Endodermal cell (in vitro differentiated cells): ENCODE data around the gene CFLAR. TPM values are rescaled to one million over a fixed set of nuclear protein-coding genes. Genes with fewer than 3 reads are reported as not detected.

Experiments used
- DNase-seq: peaks from one replicate; pipeline ENCODE4 v3.0.0-alpha.2; 2017
- H3K27ac ChIP-seq: 2 replicates; pipeline ENCODE4 v1.5.1; 2013; ENCODE audit warnings: mild to moderate bottlenecking, low read depth, low read length, moderate library complexity
- H3K27me3 ChIP-seq: 2 replicates; pipeline ENCODE4 v1.6.1; 2013; ENCODE audit warnings: mild to moderate bottlenecking, low read length, moderate library complexity; ENCODE audit not compliant: insufficient read depth, control insufficient read depth, poor library complexity, severe bottlenecking
- H3K36me3 ChIP-seq: 2 replicates; pipeline ENCODE4 v1.7.0; 2013; ENCODE audit warnings: mild to moderate bottlenecking, low read length, moderate library complexity; ENCODE audit not compliant: control insufficient read depth, insufficient read depth
- H3K4me1 ChIP-seq: one replicate; pipeline ENCODE4 v1.7.0; 2013; ENCODE audit warnings: low read length; ENCODE audit not compliant: control insufficient read depth, insufficient read depth
- H3K4me3 ChIP-seq: 2 replicates; pipeline ENCODE4 v1.5.1; 2013; ENCODE audit warnings: mild to moderate bottlenecking, low read length, moderate library complexity
- H3K9ac ChIP-seq: 2 replicates; pipeline ENCODE4 v1.6.1; 2013; ENCODE audit warnings: mild to moderate bottlenecking, low read length, moderate library complexity; ENCODE audit not compliant: poor library complexity, severe bottlenecking; ENCODE audit errors: extremely low read depth
- H3K9me3 ChIP-seq: 2 replicates; pipeline ENCODE4 v1.6.1; 2013; ENCODE audit warnings: mild to moderate bottlenecking, low read length, moderate library complexity; ENCODE audit not compliant: control insufficient read depth
- H3K27ac Mint-ChIP-seq: 2 replicates; pipeline ENCODE4 v1.8.0; 2020; ENCODE audit warnings: mixed read lengths
- H3K27me3 Mint-ChIP-seq: 2 replicates; pipeline ENCODE4 v1.8.0; 2021; ENCODE audit warnings: mild to moderate bottlenecking, mixed read lengths; ENCODE audit not compliant: insufficient read depth
- H3K36me3 Mint-ChIP-seq: 2 replicates; pipeline ENCODE4 v1.8.0; 2020; ENCODE audit warnings: low read depth, mixed read lengths
- H3K4me1 Mint-ChIP-seq: 2 replicates; pipeline ENCODE4 v1.8.0; 2020; ENCODE audit warnings: mixed read lengths
- H3K4me3 Mint-ChIP-seq: 2 replicates; pipeline ENCODE4 v1.8.0; 2020; ENCODE audit warnings: mild to moderate bottlenecking, moderate library complexity, mixed read lengths
- H3K9me3 Mint-ChIP-seq: 2 replicates; pipeline ENCODE4 v1.8.0; 2020; ENCODE audit warnings: mild to moderate bottlenecking, mixed read lengths
- WGBS, 2 experiments: methylation state at CpG; one replicate each; pipeline versions ENCODE4 v1.1.5 to v1.1.7; 2013; ENCODE audit warnings: missing lambda C conversion rate in 2 of 2, mixed read lengths in 1 of 2; ENCODE audit not compliant: insufficient coverage in 1 of 2, insufficient read length in 1 of 2; 5-methylcytosine and 5-hydroxymethylcytosine counted together
- total RNA-seq, 2 donors: library from RNA; stranded (reverse); fragmentation: NEBNext Ultra II Directional in 1 of 2; extraction: Animal tissue kit (Norgen Biotek cat#: 25700) in 1 of 2; gene quantifications; 2 replicates in 1 of 2; 3 replicates in 1 of 2; pipeline ENCODE4 v1.2.1, GENCODE V29; 2021
- TF ChIP-seq, protein P1 (sequence below): fragments of 200-600 bp; sonication (generic); conservative IDR thresholded peaks from 2 replicates; pipeline ENCODE4 v1.5.0; 2021; ENCODE audit warnings: antibody characterized with exemption, mild to moderate bottlenecking

The CFLAR gene
- total RNA-seq, 2 donors from 2014 or later: 168 to 197 TPM

DNA sequence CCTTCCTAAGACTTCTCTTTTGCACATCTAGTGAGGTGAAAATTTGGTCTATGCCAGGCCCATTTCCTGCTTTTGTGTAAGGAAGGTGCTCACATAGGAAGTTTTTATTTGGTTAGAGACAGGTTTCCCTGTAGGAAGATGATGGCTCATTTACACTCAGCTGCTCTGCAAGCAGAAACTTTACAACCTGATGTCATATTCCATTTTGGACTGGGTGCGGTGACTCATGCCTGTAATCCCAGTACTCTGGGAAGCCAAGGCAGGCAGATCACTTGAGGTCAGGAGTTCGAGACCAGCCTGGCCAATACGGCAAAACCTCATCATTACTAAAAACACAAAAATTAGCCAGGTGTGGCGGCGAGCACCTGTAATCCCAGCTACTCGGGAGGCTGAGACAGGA, 102.8 kb downstream of the CFLAR start:
- Histone ChIP-seq H3K9ac (no peak overlapping the region), H3K27me3 (no peaks in the 10 kb centered on the region), H3K9me3 (no peaks in the 10 kb centered on the region), H3K36me3 (no peaks in the 10 kb centered on the region), H3K4me1 (no peaks in the 10 kb centered on the region), H3K4me3 (no peak overlapping the region), H3K27ac (no peak overlapping the region)
- Mint-ChIP-seq H3K36me3 (peaks cover 9% of the 10 kb centered on the region), H3K27ac (no peak overlapping the region), H3K27me3 (no peaks in the 10 kb centered on the region), H3K4me3 (no peak overlapping the region), H3K9me3 (peaks cover 12% of the 10 kb centered on the region), H3K4me1 (peaks cover 22% of the 10 kb centered on the region)
- TF ChIP-seq, protein P1, sequence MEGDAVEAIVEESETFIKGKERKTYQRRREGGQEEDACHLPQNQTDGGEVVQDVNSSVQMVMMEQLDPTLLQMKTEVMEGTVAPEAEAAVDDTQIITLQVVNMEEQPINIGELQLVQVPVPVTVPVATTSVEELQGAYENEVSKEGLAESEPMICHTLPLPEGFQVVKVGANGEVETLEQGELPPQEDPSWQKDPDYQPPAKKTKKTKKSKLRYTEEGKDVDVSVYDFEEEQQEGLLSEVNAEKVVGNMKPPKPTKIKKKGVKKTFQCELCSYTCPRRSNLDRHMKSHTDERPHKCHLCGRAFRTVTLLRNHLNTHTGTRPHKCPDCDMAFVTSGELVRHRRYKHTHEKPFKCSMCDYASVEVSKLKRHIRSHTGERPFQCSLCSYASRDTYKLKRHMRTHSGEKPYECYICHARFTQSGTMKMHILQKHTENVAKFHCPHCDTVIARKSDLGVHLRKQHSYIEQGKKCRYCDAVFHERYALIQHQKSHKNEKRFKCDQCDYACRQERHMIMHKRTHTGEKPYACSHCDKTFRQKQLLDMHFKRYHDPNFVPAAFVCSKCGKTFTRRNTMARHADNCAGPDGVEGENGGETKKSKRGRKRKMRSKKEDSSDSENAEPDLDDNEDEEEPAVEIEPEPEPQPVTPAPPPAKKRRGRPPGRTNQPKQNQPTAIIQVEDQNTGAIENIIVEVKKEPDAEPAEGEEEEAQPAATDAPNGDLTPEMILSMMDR: no peak
- DNase-seq: no peak
- 85 to 93% methylated on average over 6 of the region's 6 CpGs for WGBS, 2 experiments

DNA sequence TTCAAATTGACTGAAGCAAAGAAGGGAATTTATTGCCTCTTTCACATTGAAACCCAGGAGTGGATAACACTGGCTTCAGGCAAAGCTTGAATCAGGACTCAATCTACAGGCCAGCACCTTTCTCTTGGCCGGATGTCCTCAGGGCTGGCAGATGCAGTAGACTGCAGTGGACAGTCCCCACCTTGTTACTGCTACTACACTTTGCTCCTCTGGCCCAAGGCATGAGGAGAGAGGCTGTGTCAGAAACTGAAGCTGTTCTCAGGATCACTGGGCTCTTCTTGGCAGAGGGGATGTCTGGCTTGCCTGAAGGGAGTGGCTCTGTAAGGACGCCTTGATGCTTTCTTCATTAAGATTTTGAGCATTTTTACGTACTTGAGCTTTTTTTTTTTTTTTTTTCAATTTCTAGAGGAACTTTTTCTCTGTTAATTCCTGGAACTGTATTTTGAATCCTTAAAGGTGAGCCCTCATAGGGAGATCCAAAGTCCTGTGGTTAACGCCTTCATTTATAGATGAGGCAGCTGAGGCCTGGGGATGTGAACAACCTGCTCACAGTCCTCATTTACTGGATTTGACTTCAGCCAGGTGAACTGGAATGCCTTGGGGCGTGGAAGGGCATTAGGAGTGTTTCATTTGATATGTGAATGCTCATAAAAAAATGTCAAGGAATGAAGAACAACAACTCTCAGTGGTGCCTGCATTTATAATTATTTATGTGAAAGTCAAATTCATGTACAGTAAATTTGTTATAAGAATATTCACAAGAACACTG, 103.5 kb downstream of the CFLAR start:
- peaks cover 22% of the 10 kb centered on the region for H3K4me1 Mint-ChIP-seq
- no peak overlapping the region for H3K27ac Mint-ChIP-seq
- no peak for DNase-seq
- H3K27ac ChIP-seq: no peak overlapping the region
- no peaks in the 10 kb centered on the region for H3K4me1 ChIP-seq
- H3K36me3 ChIP-seq: no peaks in the 10 kb centered on the region
- 92 to 98% methylated on average over 3 to 5 of the region's 5 CpGs for WGBS, 2 experiments
- TF ChIP-seq, protein P1: no peak
- H3K4me3 Mint-ChIP-seq: no peak overlapping the region
- H3K9ac ChIP-seq: no peak overlapping the region
- no peak overlapping the region for H3K4me3 ChIP-seq
- peaks cover 12% of the 10 kb centered on the region for H3K9me3 Mint-ChIP-seq
- H3K36me3 Mint-ChIP-seq: peaks cover 9% of the 10 kb centered on the region
- no peaks in the 10 kb centered on the region for H3K27me3 Mint-ChIP-seq
- H3K9me3 ChIP-seq: no peaks in the 10 kb centered on the region
- H3K27me3 ChIP-seq: no peaks in the 10 kb centered on the region

DNA sequence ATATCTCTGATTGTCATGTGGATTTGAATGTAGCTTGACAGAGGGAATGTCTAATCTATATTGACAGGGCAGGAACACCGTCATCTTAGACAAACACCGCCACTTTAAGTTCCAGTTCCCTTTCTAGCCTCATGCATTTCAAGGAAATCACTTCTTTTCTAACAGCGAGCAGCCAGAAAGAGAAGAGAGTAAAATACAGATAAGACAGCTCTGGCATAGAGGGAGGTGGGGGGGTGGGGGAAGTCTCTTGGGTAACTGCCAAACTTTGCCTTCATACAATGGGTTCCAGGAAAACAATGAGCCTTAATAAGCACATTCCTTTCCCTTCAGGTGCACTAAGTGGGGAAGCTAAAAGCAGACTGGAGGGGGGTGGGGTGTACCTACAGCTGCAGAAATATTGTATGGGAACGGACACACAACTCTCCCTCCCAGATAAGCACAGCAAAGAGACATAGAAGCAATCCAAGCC, 104.2 kb downstream of the CFLAR start:
- no peaks in the 10 kb centered on the region for H3K27me3 Mint-ChIP-seq
- H3K4me1 Mint-ChIP-seq: peaks cover 22% of the 10 kb centered on the region

More for the DNA sequence above, 104.2 kb downstream of the CFLAR start:
- Mint-ChIP-seq H3K9me3 (peaks cover 12% of the 10 kb centered on the region), H3K36me3 (peaks cover 9% of the 10 kb centered on the region), H3K4me3 (no peak overlapping the region), H3K27ac (no peak overlapping the region)
- TF ChIP-seq, protein P1: no peak
- Histone ChIP-seq H3K4me1 (no peaks in the 10 kb centered on the region), H3K9me3 (no peaks in the 10 kb centered on the region), H3K36me3 (no peaks in the 10 kb centered on the region), H3K27me3 (no peaks in the 10 kb centered on the region), H3K27ac (no peak overlapping the region), H3K9ac (no peak overlapping the region), H3K4me3 (no peak overlapping the region)
- WGBS, 2 experiments: 78 to 100% methylated on average over 1 to 3 of the region's 4 CpGs
- peak; percentile 59 for DNase-seq
